Left colon (tissue), 2 donors: ENCODE data around the gene THAP11. TPM values are rescaled to one million over a fixed set of nuclear protein-coding genes. Genes with fewer than 3 reads are reported as not detected.
"Not testable (repeated sequence)": the region's sequence is repeated elsewhere in the genome, so short reads cannot be mapped to it uniquely, and the experiment has no call there.

ENCODE experiments used
- ATAC-seq: fragments of 200-7000 bp; cut with Tn5 transposase; one replicate; pipeline ENCODE4 v1.9.1; 2020; ENCODE audit warnings: mild to moderate bottlenecking, moderate library complexity
- DNase-seq, 2 donors: peaks; one replicate each; pipeline ENCODE4 v3.0.0-alpha.2; 2020
- intact Hi-C, 2 donors: fragments of 100-400 bp; cut with DNase I in 1 of 2; cut with micrococcal nuclease in 1 of 2; formaldehyde crosslinking; loops; one replicate each; pipeline versions ENCODE4 v1.11.2 to v1.14.0; 2022; cut with DNase I, micrococcal nuclease
- total RNA-seq, 2 donors: library from RNA; stranded (reverse); fragmentation: NEBNext Ultra II Directional; extraction: Animal tissue kit (Norgen Biotek cat#: 25700); gene quantifications; one replicate each; pipeline ENCODE4 v1.2.1, GENCODE V29; 2021
- donor health status: DM: no; HTN: no; CAD: no.
- donor health status: DM: yes; HTN: yes; CAD: no.

Gene THAP11
- total RNA-seq, 2 donors from 2014 or later: 19.3 to 23.8 TPM

DNA sequence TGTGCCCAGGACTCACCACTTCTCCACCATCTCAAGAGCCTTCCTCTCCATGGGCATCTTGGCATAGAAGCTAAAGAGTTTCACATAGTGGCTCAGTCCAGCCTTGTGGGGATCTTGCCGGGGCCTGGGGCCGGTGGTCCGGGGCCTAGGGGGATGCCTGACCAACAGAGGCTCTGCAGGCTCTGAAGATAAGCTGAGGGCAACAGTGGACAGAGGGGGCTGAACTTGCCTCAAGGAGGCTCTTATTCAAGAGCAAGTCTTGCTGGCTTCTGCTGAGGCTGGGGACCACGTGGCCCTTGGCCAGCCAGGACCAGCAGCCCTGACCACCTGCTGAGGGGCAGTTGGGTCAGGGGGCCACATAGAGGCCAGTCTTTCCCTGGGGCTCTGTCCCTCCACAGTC lies 13.5 kb upstream of the THAP11 start:
- DNase-seq (no peak), ATAC-seq (no peak)
- intact Hi-C loops: no loop called here

GRCh38 chr16:67833030-67833414 lies 9.1 kb upstream of the THAP11 start:
- DNase-seq (no peak), ATAC-seq (peak; percentile 40)

DNA sequence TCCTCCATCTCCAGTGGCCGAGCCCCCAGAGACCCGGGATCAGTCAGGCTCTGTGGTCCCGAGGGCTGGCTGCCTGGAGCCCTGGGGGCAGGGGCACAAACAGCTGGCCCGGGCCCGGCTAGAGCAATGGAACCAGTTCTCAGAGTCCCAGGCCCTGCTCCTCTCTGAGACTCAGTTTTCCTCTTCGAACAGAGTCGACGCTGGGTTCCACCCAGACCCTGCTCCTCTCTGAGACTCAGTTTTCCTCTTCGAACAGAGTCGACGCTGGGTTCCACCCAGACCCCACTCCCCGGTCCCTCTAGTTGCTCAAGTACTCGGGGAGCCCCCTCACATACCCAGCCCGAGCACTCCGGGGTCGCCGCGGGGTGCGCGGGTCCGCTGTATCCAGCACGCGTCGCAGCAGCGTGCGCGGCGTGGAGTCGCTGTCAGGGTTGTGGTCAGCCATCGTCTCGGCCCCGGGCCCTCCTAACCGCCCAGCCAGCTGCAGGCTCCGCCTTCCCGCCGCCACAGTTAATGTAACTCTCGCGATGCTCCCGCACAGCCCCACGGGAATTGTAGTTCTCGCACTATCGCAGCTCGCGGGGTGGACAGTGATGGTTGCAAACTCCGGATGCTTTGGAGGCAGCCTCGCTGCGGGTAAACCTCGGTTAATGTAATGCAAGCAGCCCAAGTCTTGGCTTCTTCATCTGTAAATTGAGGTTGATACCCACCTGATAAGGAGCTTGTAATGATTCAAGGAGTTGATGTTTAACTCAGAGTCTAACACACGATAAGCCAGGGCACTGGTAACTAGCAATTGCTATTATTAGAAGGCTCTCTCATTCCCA lies 8.5 kb upstream of the THAP11 start:
- ATAC-seq: peak; percentile 99
- intact Hi-C loops: no loop called here

More at GRCh38 chr16:67833030-67833414, 9.1 kb upstream of the THAP11 start:
- intact Hi-C loops: no loop called here

GRCh38 chr16:67834242-67834614 lies 7.9 kb upstream of the THAP11 start:
- DNase-seq: no peak
- intact Hi-C loops: no loop called here
- no peak for ATAC-seq

More for the DNA sequence above, 8.5 kb upstream of the THAP11 start:
- DNase-seq: peak; percentile 91 to 96

GRCh38 chr16:67837190-67837589 lies 4.9 kb upstream of the THAP11 start:
- ATAC-seq, DNase-seq, intact Hi-C loops: not testable (repeated sequence)

GRCh38 chr16:67837811-67838210 lies 4.3 kb upstream of the THAP11 start:
- no peak for ATAC-seq
- intact Hi-C loops: no loop called here
- DNase-seq: no peak

DNA sequence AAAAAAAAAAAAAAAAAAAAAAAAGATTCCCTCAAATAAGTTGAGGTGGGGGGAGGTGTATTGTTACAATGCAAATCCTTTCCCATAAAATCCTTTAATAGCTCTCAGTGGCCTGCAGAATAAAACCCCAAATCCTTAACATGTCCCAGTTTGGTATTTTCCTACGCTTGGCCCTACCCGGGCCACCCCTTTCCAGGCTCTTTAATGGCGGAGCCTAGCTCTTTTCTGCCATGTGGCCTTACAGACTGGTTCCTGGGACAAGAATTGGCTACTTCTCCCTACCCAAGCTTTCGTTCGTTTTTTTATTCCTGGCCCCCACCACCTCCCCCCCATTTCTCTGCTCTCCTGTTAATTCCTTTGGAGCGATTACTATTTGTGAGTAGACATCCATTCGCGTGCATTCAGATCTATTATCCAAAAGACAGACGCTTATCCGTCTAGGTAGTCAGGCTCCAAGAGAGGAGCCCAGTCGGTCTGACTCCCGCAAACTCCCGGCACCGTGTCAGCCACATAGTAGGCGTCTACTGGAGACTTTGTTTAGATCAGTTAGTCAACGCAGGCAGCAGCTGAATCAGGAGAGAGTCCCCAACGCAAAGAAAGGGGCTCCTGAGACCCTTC lies 813 bp upstream of the THAP11 start:
- intact Hi-C loops: no loop called here
- peak; percentile 0 for ATAC-seq
- DNase-seq: no peak

DNA sequence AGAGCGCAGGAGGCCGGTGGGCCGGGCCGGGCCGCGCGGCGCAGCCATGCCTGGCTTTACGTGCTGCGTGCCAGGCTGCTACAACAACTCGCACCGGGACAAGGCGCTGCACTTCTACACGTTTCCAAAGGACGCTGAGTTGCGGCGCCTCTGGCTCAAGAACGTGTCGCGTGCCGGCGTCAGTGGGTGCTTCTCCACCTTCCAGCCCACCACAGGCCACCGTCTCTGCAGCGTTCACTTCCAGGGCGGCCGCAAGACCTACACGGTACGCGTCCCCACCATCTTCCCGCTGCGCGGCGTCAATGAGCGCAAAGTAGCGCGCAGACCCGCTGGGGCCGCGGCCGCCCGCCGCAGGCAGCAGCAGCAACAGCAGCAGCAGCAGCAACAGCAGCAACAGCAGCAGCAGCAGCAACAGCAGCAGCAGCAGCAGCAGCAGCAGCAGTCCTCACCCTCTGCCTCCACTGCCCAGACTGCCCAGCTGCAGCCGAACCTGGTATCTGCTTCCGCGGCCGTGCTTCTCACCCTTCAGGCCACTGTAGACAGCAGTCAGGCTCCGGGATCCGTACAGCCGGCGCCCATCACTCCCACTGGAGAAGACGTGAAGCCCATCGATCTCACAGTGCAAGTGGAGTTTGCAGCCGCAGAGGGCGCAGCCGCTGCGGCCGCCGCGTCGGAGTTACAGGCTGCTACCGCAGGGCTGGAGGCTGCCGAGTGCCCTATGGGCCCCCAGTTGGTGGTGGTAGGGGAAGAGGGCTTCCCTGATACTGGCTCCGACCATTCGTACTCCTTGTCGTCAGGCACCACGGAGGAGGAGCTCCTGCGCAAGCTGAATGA lies 606 bp downstream of the THAP11 start:
- ATAC-seq (peak; percentile 28), DNase-seq (peak; percentile 44 to 70)
- intact Hi-C loops: no loop called here

DNA sequence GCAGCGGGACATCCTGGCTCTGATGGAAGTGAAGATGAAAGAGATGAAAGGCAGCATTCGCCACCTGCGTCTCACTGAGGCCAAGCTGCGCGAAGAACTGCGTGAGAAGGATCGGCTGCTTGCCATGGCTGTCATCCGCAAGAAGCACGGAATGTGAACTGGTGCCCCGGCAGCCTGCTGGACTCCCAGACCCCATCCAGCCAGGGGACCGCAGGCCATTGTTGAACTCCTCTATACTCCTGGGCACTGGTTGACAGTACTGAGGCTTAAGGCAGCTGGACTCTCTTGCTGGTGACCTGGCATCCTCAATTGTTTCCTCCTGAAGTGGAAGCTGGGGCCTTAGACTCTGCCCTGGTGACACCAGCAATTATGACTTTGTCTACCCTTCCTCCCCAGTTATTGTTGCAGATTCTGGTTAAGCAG lies 1.2 kb downstream of the THAP11 start:
- peak in 1 of 2 donors; percentile 42 for DNase-seq
- no peak for ATAC-seq
- intact Hi-C loops: no loop called here

- ATAC-seq: no peak
- DNase-seq: no peak
- intact Hi-C loops: no loop called here
These were observed 2.4 kb downstream of the THAP11 start for GRCh38 chr16:67844497-67844896.

GRCh38 chr16:67845291-67846062 lies 3.4 kb downstream of the THAP11 start:
- ATAC-seq (no peak), DNase-seq (no peak)
- intact Hi-C loops: no loop called here

GRCh38 chr16:67846063-67846319 lies 3.9 kb downstream of the THAP11 start:
- no peak for ATAC-seq
- intact Hi-C loops: no loop called here
- no peak for DNase-seq

DNA sequence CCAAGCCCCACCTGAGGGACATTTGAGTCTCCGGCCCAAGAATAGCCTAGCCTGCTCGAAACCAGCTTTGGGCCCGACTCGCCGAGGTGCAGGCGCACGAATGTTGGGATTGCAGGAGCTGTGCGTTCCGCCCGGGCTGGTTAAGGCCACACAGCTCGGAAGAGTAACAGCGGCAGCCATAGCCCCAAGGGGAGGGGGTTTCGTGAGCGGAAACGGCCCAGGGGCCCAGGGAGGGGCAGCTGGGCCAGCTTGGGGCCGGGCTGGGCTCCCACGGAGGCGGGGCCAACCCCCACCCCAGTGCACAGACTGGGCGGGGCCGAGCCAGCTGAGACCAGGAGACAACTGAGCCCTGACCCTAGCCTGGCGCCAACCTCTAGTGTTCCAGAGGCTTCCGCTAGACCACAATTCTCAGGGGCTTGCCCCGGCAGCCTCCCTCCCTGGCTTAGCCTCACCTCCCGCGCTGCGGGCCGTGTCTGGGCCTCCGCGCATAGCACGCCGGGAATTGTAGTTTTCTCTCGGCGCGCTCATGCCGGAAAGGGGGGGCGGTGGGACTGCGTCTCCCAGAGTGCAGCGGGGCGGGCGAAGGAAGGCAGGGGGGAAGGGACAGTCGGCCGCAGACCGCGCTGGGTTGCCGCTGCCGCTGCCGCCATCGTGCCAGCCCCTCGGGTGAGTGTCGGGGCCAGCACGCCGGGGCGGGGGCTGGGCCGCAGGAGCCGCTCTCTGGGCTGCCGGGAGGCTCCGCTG lies 4.4 kb downstream of the THAP11 start, which contains the start of gene NUTF2:
NUTF2 (plus strand) TSS at position 614 of the 744 bp plus-strand sequence. CDS start 18,198 bp downstream, outside the sequence.
- ATAC-seq: peak; percentile 76
- intact Hi-C loops: no loop called here

DNA sequence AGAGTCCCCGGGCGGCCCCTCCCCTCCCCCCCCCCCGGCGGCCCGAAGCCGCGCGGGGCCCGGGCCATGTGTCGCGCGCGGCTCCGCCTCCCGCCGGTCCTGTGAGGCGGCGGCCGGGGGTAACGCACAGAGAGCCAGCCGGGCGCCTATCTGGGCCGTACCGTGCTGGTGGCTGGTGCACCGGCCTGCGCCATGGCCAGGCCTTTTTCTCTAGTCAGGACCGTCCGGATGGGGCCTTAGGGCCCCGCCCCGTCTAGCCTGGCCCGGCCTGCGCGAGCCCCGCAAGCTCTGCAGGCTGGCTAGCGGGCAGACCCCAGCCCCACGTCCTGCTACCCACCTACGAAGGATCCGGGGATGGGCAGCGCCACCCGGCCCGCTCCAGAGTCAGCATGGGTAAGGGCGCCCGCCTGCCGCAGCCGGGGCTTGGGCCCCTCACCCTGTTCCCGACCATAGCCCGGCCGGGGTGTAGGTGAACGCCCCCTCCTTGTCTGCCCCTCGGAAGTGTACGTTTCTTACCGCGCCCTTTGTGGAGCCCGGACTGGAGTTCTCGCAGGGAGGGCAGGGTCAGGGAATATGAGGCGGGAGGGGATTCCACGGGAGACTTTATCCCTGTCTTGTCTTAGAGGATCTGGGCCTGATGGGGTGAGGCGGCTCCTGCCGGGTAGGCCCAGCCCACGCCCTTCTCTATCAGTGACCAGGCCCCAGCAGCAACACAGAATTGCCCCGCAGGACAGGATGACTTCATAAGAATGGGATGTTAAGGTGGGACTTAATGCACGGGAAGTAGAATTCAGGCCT lies 5.1 kb downstream of the THAP11 start, which contains the start of gene CENPT:
CENPT (minus strand) TSS at position 630 of the 798 bp plus-strand sequence. CDS start 13,834 bp downstream, outside the sequence.
- DNase-seq (peak; percentile 59 to 74), ATAC-seq (peak; percentile 64)
- intact Hi-C loops: no loop called here

More for the DNA sequence above, 4.4 kb downstream of the THAP11 start, which contains the start of gene NUTF2:
- peak; percentile 96 to 97 for DNase-seq

DNA sequence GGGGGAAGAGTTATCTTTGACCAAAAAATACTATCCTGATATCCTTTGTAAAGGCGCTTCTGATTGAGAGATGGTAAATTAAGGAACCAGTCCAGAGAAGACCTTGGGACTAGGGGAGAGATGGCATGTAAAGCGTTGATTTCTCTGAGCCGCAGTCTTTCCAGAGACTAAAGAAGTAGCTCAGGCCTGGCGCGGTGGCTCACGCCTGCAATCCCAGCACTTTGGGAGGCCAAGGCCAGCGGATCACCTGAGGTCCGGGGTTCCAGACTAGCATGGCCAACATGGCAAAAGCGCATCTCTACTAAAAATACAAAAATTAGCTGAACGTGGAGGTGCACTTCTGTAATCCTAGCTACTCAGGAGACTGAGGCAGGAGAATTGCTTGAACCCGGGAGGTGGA lies 6.0 kb downstream of the THAP11 start:
- intact Hi-C loops: no loop called here

GRCh38 chr16:67853670-67854069 lies 11.6 kb downstream of the THAP11 start:
- DNase-seq (no peak), ATAC-seq (no peak)
- intact Hi-C loops: no loop called here

More for the DNA sequence above, 6.0 kb downstream of the THAP11 start:
- ATAC-seq (no peak), DNase-seq (no peak)

GRCh38 chr16:67855789-67856188 lies 13.7 kb downstream of the THAP11 start:
- intact Hi-C loops: no loop called here
- no peak for DNase-seq
- no peak for ATAC-seq
